GM10266 (cell line): ENCODE data around the gene FADS3.

ENCODE experiments used
- DNase-seq: peaks from one replicate; pipeline ENCODE4 v3.0.0; 2012; ENCODE audit errors: extremely low spot score
- CTCF ChIP-seq: IDR thresholded peaks from 2 replicates; pipeline ENCODE4 v1.5.1; 2012; ENCODE audit warnings: mild to moderate bottlenecking, low read depth; ENCODE audit not compliant: control insufficient read depth, insufficient read depth; ENCODE audit errors: missing control alignments

Gene FADS3

GRCh38 chr11:61918938-61919704, 27.8 kb upstream of the FADS3 start:
- DNase-seq: peak; percentile 19

GRCh38 chr11:61918251-61918937, 27.0 kb upstream of the FADS3 start:
- TF ChIP-seq CTCF: no peak
- peak; percentile 15 for DNase-seq

More at GRCh38 chr11:61918938-61919704, 27.8 kb upstream of the FADS3 start:
- TF ChIP-seq CTCF: no peak

- DNase-seq: no peak
- TF ChIP-seq CTCF: no peak
These were observed 26.2 kb upstream of the FADS3 start, which contains the start of gene RAB3IL1 for GRCh38 chr11:61917334-61918109. Gene RAB3IL1, minus strand, starts transcription at chr11:61917566. Its CDS starts 199 bp downstream, at chr11:61917367.

- TF ChIP-seq CTCF: no peak
- DNase-seq: no peak
These were observed 25.5 kb upstream of the FADS3 start for GRCh38 chr11:61916737-61917333.

GRCh38 chr11:61914471-61915171, 23.3 kb upstream of the FADS3 start:
- TF ChIP-seq CTCF: no peak
- DNase-seq: no peak

- TF ChIP-seq CTCF: no peak
- no peak for DNase-seq
These were observed 22.5 kb upstream of the FADS3 start for GRCh38 chr11:61913699-61914395.
